Tibial nerve (tissue), 4 donors: ENCODE data around the gene NPW. TPM values are rescaled to one million over a fixed set of nuclear protein-coding genes. Genes with fewer than 3 reads are reported as not detected.

ENCODE experiments used
- DNase-seq, 2 donors: peaks; one replicate each; pipeline ENCODE4 v3.0.0-alpha.2; 2019; ENCODE audit warnings: low spot score in 2 of 2
- H3K27ac ChIP-seq, 4 donors: fragments of 200-600 bp; sonication (generic) in 3 of 4; one replicate each; pipeline ENCODE4 v1.5.1; 2017 to 2019; ENCODE audit warnings: mild to moderate bottlenecking in 1 of 4
- H3K27me3 ChIP-seq, 2 donors: fragments of 200-600 bp; sonication (generic) in 1 of 2; one replicate each; pipeline versions ENCODE4 v1.5.1 to v1.6.0; 2017 to 2019
- H3K36me3 ChIP-seq, 3 donors: fragments of 200-600 bp; sonication (generic); one replicate each; pipeline ENCODE4 v1.5.1; 2018 to 2019
- H3K4me1 ChIP-seq, 4 donors: fragments of 200-600 bp; sonication (generic) in 3 of 4; one replicate each; pipeline ENCODE4 v1.5.1; 2017 to 2019
- H3K4me3 ChIP-seq, 4 donors: fragments of 200-600 bp; sonication (generic) in 3 of 4; one replicate each; pipeline ENCODE4 v1.5.1; 2017 to 2019; ENCODE audit warnings: mild to moderate bottlenecking in 1 of 4, moderate library complexity in 1 of 4
- H3K9me3 ChIP-seq, 4 donors: fragments of 200-600 bp; sonication (generic) in 3 of 4; one replicate each; pipeline ENCODE4 v1.5.1; 2017 to 2019
- CTCF ChIP-seq, 5 experiments: fragments of 200-600 bp in 3 of 5; fragments of 450-650 bp in 2 of 5; sonication (generic) in 3 of 5; IDR thresholded peaks; one replicate each; pipeline ENCODE4 v1.5.1; 2016 to 2019; ENCODE audit warnings: antibody characterized with exemption in 5 of 5, mild to moderate bottlenecking in 3 of 5, moderate library complexity in 2 of 5
- EP300 ChIP-seq, 2 donors: sonication (generic); formaldehyde crosslinking; IDR thresholded peaks; one replicate each; pipeline ENCODE4 v1.6.1; 2017; ENCODE audit warnings: antibody characterized with exemption in 2 of 2, mild to moderate bottlenecking in 1 of 2
- POLR2A ChIP-seq, 2 donors: fragments of 450-650 bp; IDR thresholded peaks; one replicate each; pipeline ENCODE4 v1.6.1; 2017; ENCODE audit warnings: antibody characterized with exemption in 2 of 2, mild to moderate bottlenecking in 2 of 2, moderate library complexity in 2 of 2
- WGBS, 2 donors: methylation state at CpG; one replicate each; pipeline ENCODE4 v1.1.5; 2018; 5-methylcytosine and 5-hydroxymethylcytosine counted together
- total RNA-seq, 4 donors: library from RNA; depleted of rRNA; stranded (reverse); fragments of >200 nt; gene quantifications; one replicate each; pipeline ENCODE4 v1.1.0, GENCODE V29; 2016

NPW gene
- total RNA-seq, 4 donors from 2014 or later = 3.0 to 3.1 TPM; not detected in 2

DNA sequence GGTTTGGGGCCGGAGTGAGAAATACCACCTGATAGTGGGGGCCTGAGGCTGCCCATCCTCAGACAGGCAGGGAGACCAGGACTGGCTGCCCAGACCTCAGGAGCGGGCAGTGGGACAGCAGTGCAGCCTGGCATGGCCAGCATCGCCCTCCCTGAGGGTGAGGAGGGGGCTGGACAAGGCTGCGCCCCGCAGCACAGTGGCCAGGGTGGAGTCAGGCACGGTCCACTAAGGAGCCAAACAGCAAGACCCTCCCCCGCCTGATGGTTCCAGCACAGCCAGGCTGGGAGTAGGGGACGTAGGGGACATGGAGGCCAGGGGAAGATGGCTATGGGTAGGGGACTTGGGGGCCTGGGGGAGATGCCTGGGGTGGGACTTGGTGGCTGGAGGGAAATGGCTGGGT is 13.3 kb upstream of the NPW start:
- DNase-seq = no peak
- WGBS, 2 donors = 90 to 93% methylated on average over 8 of the region's 8 CpGs
- Histone ChIP-seq H3K4me3 (no peak overlapping the region), H3K27ac (peak overlapping the region in 2 of 4 donors; percentile 2 to 92), H3K27me3 (no peaks in the 10 kb centered on the region), H3K9me3 (no peaks in the 10 kb centered on the region), H3K4me1 (peaks cover 4 to 71% (median 61%) of the 10 kb centered on the region in 4 donors), H3K36me3 (peaks cover 8 to 23% (median 12%) of the 10 kb centered on the region in 3 donors)
- TF ChIP-seq CTCF (IDR thresholded peaks at IDR 0.05) = no peak
- no peak for TF ChIP-seq EP300 (IDR thresholded peaks at IDR 0.05)

- H3K36me3 ChIP-seq = peaks cover 2 to 14% (median 7%) of the 10 kb centered on the region in 3 donors
- H3K9me3 ChIP-seq = no peaks in the 10 kb centered on the region
- no peak for DNase-seq
- H3K27me3 ChIP-seq = no peaks in the 10 kb centered on the region
- H3K4me3 ChIP-seq = no peak overlapping the region
- WGBS, 2 donors = 66 to 71% methylated on average over 13 to 16 of the region's 16 CpGs
- peak overlapping the region in 2 of 4 donors; percentile 84 to 92 for H3K27ac ChIP-seq
- H3K4me1 ChIP-seq = peaks cover 4 to 71% (median 61%) of the 10 kb centered on the region in 4 donors
- TF ChIP-seq CTCF (IDR thresholded peaks at IDR 0.05) (no peak), POLR2A (IDR thresholded peaks at IDR 0.05) (no peak), EP300 (IDR thresholded peaks at IDR 0.05) (no peak)
Observed at GRCh38 chr16:2007081-2007836, 12.3 kb upstream of the NPW start.

- H3K27me3 ChIP-seq = no peaks in the 10 kb centered on the region
- H3K4me1 ChIP-seq = peaks cover 4 to 69% (median 61%) of the 10 kb centered on the region in 4 donors
- TF ChIP-seq CTCF (IDR thresholded peaks at IDR 0.05) (no peak), EP300 (IDR thresholded peaks at IDR 0.05) (no peak), POLR2A (IDR thresholded peaks at IDR 0.05) (no peak)
- H3K36me3 ChIP-seq = peaks cover 0 to 6% (median 0%) of the 10 kb centered on the region in 3 donors
- peak overlapping the region in 3 of 4 donors; percentile 84 to 92 (median 92) for H3K27ac ChIP-seq
- H3K9me3 ChIP-seq = no peaks in the 10 kb centered on the region
- DNase-seq = peak in 1 of 2 donors; percentile 33
- peak overlapping the region in 2 of 4 donors; percentile 14 to 68 for H3K4me3 ChIP-seq
- 42 to 48% methylated on average over 14 to 15 of the region's 15 CpGs for WGBS, 2 donors
Observed at GRCh38 chr16:2008009-2008526, 11.5 kb upstream of the NPW start.

GRCh38 chr16:2008631-2009163 is 10.9 kb upstream of the NPW start:
- DNase-seq = no peak
- peaks cover 4 to 63% (median 59%) of the 10 kb centered on the region in 4 donors for H3K4me1 ChIP-seq
- no peaks in the 10 kb centered on the region for H3K36me3 ChIP-seq
- peak overlapping the region in 3 of 4 donors; percentile 84 to 92 (median 92) for H3K27ac ChIP-seq
- H3K9me3 ChIP-seq = no peaks in the 10 kb centered on the region
- H3K27me3 ChIP-seq = no peaks in the 10 kb centered on the region
- H3K4me3 ChIP-seq = peak overlapping the region; percentile 68 to 98 (median 74)
- TF ChIP-seq POLR2A (IDR thresholded peaks at IDR 0.05) = no peak
- no peak for TF ChIP-seq EP300 (IDR thresholded peaks at IDR 0.05)
- TF ChIP-seq CTCF (IDR thresholded peaks at IDR 0.05) = no peak
- 2% methylated on average over 23 of the region's 23 CpGs for WGBS, 2 donors
